ENCODE data around the gene LINS1.

LINS1 gene, protein sequence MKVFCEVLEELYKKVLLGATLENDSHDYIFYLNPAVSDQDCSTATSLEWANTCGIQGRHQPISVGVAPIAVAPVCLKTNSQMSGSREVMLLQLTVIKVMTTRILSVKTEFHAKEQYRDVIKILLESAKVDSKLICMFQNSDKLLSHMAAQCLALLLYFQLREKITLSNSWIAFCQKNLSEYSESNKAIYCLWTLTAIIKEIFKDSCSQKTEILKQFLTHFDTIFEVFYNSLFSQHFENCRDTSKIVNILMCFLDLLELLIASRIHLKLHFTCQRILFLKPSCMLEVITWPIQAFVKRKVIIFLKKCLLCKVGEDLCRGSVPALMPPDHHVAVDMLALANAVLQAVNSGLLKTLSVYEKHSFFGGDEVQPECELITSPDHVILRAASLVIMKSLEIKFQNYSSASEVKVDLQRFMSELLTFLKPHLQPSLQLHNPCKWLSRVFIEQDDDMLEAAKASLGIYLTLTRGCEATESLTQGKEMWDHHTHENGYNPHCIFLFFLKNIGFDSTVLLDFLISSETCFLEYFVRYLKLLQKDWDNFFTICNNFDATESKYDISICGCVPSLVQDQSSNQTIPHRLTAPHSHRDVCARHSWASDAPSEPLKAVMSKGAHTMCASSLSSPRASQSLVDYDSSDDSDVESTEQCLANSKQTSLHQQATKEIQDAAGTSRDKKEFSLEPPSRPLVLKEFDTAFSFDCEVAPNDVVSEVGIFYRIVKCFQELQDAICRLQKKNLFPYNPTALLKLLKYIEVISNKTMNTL
- 40.8 to 73.0 reads per million in 2 donors for total RNA-seq

DNA sequence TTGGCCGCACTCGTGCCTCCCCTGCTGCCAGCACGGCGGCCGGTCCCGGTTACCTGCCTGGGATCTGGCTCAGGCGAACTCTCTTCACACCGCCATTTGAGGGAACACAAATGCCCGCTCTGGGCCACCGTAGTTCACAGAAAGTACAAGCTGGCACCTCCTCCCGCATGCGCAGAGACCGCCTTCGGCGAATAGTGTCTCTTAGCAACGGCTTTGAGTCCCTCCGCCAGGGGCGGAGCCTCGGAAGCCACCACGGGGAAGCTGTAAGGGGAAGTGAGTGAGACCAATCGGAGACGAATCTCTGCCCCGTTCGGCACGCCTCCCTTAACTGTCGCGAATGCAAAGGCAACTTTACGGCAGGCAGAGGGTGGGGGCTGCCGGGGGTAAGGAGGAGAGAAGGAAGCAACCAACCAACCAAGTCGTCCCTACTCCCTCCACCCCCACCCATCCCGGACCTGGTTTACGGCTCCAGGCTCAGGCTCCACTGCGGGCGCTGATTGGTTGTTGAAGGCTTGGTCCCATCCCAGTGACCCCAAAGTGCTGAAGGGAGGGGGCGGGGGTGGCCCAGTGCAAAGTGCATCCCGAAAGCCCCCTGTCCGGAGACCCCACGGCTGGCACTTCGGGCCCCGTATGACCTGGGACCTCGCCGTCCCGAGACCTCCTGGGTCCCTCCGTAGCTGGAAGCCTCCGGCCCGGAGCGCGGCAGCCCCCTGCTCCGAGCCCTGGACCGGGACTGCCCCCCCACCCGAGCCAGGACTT, at the start of gene LINS1, which contains the start of gene ASB7:
LINS1 (minus strand) TSS at position 121 of the 759 bp plus-strand sequence. CDS start 21,342 bp downstream, outside the sequence.
ASB7 (plus strand) TSS at position 526 of the 759 bp plus-strand sequence. CDS start 9,628 bp downstream, outside the sequence.
- peak; percentile 99 for DNase-seq

DNA sequence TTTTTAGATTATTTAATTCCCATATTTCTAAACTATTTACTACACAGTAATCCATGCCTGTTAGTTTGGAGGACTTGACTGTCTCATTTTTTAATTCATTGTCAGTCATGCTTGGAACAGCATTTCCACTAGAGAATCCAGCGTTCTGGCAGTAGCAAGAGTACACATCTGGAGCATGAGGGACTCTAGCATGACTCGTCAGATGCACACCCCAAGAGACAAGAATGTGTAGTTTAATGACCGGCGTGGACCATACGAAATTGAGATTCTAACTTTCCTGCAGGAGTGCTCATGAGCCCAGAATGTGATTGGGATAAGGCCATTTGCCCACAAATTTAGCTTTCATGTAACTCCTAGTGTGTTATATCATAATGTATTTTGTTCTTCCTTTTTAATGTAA, 49.3 kb upstream of the LINS1 start:
- no peak for DNase-seq

DNA sequence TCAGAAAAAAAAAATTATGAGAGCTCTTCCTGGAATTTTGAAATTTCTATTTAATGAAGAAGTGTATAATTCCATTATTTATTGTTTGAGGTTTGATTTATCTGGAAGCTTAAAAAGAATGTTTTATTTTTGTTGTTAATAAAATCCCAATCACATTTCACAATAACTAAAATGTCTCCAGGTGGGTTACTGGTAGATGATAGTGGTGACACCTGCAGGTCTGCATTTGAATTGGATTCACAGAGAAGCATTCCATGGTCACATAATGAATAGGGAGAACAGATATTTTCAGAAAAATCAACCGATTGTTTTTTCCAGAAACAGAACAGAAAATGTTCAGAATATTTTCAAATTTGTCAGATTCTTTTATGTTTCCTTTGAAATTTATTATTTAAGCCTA, 48.7 kb upstream of the LINS1 start:
- no peak for DNase-seq

DNA sequence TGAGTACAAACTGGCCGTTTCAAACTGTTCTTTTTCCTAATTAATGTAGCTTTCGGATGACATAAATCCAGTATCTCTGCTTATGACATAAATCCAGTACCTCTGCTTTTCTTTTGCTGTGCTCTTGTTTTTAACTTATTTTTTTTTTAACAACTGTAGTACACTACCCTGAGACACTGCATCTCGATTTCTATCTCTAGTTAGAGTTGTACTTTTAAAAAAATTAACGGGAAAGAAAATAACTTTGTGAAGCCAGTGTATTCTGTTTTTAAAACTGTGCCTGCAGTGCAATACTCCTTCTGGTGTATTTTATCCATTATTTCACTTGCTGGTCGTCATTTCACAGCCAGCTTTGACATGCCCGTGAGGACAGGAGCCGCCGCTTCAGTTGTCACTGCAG, 47.0 kb upstream of the LINS1 start:
- DNase-seq, result no peak

DNA sequence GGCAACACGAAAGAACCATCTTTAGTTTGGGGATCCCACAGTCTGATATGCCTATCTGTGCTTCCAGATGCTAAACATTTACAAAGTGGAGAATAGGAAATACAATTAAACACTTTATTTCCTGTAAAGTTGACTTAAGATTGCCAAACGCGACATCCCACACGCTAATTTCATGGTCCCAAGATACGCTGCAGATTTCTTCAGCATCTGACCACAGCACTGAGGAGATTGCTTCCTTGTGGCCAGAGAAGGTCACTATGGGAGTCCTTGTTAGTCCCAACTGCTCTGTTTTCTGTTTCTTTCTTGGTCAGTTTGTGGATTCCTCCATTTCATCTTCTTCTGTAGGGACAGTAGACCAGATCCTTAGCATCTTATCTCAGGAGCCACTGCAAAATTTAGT, 43.7 kb upstream of the LINS1 start:
- no peak for DNase-seq

DNA sequence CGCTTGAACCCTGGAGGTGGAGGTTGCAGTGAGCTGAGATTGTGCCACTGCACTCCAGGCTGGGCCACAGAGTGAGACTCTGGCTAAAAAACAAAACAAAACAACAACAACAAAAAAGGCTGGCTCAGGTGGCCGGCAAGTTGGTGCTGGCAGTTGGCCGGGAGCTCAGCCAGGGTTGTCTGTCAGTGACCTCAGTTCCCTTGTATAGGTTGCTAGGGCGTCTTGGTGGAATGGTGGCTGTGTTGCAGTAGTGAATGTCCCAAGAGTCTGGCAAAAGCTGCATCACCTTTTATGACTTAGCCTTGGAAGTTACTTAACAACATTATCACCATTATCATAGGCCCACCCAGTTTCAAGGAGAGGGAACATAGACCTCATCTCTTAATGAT, 41.0 kb upstream of the LINS1 start:
- no peak for DNase-seq

DNA sequence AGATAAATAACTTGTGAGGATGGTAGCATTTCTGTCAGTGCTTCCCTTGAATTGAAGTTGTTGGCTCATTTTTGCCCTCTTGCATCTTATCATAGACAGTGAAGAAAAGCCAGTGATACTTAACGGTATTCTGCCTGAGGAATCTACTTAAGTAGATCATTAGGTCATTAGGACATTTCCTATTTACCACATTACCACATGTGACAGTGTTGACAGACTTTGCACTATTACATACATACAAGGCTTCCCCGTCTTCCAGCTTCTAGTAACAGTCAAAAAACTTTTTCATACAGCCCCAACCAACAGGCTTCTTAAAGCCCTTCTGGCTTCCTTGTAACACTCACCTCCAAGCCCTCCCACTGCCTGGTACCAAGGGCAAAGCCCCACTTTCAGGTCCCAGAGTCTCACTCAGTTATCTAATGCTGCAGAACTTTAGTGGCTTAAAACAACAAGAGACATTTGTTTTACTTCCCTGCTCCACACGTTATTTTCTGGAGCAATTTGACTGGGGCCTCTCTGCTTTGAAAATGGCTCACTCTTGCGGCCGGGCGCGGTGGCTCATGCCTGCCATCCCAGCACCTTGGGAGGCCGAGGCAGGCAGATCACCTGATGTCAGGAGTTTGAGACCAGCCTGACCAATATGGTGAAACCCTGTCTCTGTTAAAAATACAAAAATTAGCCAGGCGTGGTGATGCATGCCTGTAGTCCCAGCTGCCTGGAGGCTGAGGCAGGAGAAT, 40.4 kb upstream of the LINS1 start:
- DNase-seq, result no peak

DNA sequence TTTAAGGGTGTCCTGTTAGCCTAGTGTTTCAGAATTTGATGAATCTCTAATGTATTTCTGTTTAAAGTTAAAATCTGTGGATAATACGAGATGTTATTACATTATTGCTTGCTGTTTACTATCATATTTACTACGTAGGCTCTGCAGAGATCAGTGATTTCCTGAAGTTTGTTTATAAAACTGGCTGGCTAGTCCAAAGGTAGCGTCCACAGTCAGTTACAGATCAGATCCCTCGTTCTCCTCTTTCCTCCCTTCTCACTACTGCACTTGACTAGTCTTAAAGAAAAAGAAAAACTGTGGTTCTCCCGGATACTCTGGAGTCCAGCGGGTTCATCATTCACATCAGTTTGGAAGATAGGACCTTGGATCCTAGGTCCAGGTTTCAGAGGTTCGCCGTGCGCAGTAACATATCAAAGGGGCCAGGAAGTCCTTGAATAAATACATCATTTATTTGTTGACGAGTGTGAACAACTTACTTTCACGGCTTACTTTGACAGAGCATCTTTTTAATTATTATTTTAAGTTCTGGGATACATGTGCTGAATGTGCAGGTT, 36.3 kb upstream of the LINS1 start:
- no peak for DNase-seq

DNA sequence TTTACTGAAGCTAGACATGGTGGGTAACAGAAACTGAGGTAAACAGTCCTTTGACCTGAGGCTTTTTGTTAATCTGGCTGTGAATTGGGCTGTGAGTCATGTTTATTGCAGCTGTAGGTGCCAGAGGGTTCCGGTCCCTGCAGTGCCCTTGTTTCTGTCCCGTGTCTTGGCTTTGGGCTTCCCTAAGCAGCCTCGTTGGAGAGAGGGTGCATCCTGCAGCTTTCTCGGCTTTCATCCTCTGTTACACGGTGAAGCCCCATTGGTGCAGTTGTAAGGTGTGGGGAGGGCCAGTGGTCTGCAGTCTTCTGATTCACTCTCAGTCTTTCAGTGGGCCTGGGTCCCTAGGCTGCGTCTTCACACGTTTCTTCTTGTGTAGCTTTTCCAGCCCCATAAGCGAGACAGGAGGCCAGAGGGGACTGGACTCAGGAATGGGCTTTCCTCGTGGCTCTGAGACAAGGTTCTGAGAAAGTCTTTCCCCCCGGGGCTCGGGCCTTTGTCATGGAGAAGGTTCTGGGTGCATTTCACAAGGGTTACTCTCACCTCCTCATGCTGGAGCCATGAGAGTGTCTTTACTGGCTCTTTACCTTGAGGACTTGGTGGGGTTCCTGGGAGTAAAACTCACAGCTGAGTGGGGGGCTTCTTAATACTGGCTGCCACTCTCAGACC, 33.6 kb upstream of the LINS1 start:
- DNase-seq, result no peak

DNA sequence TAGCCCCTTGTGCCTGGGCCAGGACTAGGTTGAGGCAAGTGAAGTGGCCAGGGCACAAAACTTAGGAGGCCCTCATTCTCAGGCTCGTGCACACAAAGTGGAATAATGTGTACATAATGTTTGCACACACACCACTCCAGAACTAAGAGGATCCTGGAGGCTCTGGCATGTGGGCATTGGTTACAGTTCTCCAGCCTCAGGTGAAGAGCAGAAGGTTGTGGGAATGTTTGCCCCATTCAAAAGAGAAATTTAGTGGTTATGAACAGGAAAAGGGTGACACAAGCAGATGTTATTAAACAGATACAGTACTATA, 31.7 kb upstream of the LINS1 start:
- DNase-seq, result no peak

DNA sequence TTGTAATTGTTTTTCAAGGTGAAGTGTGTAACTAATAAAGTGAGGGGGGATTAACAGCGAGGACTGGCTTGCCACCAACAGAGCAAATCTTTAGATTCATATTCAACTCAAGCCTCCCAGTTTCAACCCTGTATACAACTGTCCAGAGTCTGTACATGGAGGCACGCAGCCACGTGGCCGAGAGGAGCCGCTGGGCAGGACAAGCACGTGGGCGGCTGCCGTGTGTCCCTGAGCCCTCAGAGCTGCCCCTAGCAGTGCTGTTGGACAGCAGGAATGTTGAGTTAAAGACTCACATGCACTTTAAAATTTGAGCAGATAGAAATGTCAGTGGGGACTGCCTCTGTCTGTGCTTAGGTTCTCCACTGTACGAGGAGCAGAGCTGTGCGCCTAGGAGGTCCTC, 29.8 kb upstream of the LINS1 start:
- DNase-seq, result no peak

DNA sequence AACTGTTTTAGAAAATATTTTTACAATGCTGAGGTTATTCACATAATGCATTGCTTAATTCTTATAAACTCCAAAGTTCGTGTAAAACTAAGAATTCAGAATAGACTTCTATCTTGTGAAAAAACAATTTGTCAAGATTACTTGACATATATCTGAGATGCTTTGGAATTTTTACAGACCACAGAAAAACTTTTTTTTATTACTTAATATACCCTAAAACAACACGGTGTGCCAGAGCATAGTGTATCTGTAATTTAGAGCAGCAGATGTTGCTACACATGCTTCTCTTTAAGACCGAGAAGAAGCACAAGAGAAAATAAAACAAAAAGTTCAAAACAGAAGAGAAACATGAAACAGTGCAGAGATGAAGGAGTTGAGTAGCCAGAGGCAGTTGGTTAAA, 26.8 kb upstream of the LINS1 start:
- DNase-seq, result no peak

DNA sequence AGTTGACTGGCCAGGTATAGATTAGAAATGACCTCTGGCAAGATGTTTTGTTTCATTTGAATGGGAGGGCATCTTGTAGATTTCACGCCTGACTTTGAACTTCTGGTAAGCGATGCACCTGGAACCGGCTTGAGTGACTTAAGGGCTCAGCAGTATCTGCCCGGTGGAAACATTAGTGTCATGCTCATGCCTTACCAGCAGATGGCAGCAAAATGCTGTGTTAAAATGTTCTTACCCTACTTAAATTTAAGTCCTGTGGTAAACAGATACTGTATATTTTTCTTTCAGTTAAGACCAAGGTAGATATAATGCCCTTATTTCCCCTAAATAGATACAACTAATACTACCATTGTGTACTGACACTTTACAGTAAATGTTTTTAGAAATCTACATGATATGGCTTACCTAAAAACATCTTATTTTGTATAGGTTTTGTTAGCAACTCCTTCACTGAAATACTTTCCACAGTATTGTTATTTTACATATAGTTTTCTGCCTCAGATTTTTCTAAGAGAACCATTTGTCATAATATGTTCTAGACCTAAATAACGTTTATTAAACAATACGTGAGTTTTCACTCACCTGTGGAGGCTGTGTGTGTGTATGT, 25.9 kb upstream of the LINS1 start:
- peak; percentile 39 for DNase-seq

DNA sequence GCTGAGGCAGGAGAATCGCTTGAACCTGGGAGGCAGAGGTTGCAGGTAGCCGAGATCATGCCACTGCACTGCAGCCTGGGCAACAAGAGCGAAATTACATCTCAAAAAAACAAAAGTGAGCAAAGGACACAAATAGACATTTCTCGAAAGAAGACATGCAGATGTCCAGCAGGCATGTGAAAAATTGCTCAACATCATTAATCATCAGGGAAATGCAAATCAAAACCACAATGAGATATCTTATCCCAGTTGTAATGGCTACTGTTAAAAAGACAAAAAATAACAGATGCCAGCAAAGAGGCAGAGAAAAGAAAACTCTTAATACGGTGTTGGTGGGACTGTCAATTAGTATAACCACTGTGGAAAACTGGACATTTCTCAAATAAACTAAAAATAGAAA, 21.3 kb upstream of the LINS1 start:
- no peak for DNase-seq

DNA sequence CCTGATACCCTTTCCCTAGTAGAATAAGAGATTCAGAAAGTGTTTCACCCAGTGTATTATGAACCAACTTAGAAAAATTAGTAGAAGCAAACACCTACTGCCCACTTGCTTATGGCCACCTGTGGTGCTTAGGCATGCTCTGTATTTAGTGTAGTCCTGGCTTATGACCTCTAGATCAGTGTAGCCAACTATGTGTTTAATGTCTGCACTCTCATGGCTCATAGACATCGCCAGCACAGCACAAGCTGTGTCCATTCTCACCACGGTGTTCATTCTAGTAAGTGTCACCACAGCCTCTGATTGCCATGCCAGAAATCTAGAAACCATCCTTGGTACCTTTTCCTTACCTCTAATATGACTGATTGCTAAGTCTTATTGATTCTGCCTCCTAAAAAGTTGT, 14.7 kb upstream of the LINS1 start:
- DNase-seq, result no peak

DNA sequence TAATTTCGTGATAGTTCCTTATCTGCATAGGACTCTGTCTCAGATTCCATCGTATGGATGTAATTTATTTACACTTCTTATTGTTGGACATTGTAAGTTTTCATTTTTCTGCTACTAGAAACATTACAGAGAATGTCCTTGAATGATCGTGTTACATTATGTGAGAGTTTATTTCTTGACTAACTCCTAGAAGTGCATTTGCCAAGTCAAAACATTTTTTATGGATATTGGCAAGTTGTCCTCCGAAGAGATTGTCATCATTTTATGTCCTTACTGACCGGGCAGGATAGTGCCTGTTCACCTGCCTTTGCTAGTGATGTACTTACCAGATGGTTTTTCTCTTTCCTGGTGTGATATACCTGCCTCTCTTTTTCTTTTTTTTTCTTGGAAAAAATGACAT, 13.8 kb upstream of the LINS1 start:
- DNase-seq, result no peak

DNA sequence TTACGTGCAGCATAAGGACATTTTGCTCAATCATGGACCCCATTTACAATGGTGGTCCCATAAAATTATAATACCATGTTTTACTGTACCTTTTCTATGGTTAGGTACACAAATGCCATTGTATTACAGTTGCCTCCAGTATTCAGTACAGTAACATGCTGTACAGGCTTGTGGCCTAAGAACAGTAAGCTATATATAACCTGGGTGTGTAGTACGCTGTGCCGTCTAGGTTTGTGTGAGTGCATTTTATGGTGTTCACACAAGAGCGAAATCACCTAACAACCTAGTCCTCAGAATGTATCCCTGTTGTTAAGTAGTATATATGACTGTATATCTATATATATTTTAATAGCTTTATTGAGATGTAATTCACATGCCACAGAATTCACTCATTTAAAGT, 12.9 kb upstream of the LINS1 start:
- DNase-seq, result no peak

DNA sequence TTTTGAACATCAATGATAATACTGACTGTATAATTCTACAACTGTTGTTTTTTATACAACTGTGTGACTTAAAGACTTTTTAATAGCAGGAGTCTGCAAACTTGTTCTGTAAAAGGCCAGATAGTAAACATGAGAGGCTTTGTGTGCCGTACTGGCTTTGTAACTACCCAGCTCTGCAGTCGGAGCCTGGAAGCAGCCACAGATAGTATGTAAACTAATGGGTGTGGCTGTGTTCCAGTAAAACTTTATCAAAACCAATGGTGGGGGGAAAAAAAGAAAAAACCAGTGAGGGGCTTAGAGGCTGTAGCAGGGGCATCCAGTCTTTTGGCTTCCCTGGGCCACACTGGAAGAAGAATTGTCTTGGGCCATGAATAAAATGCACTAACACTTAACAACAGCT, 12.4 kb upstream of the LINS1 start:
- DNase-seq, result no peak

DNA sequence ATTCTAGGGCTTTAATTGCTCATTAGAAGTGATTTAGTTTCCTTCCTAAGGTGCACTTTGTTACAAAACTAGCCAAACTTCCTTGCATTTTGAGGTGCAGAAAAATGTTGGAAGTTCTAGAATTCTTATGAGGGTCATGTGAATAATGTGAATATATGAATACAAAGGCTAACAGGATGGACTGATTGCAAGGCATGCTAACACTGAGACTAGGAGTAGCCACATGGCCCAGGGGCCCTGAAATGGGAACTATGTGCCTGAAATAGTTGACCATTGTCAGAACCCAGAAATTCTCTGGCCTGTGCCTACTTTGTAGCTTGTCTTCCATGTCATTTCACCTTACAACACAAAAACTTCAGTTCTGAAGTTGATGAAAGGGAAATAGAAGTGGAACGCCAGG, 11.2 kb upstream of the LINS1 start:
- no peak for DNase-seq

DNA sequence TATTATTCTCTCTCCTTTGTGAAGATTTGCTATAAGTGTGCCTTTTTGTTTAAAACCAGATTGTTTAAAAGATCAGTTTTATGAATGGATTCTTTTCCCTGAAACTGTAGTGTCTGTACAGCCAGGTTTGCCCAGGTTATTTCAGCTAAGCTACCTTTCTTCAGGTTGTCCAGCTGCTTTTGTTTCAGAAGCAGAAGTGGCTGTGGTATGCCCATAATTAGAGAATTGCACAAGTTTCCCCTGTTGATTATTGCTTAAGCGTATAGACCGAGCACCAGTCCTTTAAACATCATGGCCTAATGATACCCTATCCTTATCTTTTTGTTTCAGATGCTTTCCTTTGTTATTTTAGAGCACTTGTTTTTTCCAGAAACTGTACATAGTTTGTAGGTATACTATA, 10.6 kb upstream of the LINS1 start:
- DNase-seq, result no peak

DNA sequence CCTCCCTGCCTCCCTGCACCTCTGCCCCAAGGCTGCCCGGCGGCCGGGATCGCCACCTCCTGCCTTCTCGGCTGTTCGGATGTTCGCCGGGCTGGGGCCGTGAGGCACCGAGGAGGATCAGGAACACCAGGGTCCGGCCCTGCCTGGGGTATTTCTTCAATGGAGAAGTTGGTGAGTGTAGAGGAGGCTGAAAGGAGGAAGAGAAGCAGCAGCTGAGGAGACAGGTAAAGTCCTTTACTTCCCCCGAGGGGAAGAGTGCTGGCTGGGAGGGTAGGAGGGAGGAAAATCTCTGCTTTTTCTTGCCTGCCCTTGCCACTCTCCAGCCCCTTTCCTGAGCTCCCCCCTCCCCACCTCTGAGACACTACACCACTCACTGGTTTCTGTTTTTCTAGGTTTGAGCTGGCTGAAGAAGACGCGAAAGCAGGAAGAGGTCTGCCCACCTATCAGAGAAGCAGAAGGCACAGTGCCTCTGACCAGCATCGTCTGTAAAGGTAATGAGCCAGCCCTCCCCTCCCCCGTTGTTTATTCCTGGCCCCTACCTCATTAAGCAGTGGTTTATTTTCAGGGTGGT, 924 bp upstream of the LINS1 start:
- DNase-seq, result no peak
